ENCODE data around the gene METTL24. TPM values are rescaled to one million over a fixed set of nuclear protein-coding genes. Genes with fewer than 3 reads are reported as not detected.

The METTL24 gene
- total and polyA plus RNA-seq, 2 of the 8 experiments (the other 6 are each of a cell fraction or from before 2014, with no cell fraction given): 0.30 to 0.39 TPM

- Histone ChIP-seq H3K9me3 (ENCODE audit: insufficient read depth in 2 of 2, low read depth in 1 of 2, low read length in 1 of 2) (no peaks in the 10 kb centered on the region), H4K8ac (ENCODE audit: extremely low read depth, insufficient read depth, low read length) (no peak overlapping the region), H3K4ac (replicated peaks; ENCODE audit: insufficient read length, low read depth, low read length) (no peak overlapping the region), H2BK120ac (replicated peaks; ENCODE audit: low read depth, low read length) (no peak overlapping the region), H3K56ac (replicated peaks; ENCODE audit: insufficient read length, low read depth, low read length) (no peak overlapping the region), H3K9ac (replicated peaks in 1 of 4; ENCODE audit: extremely low read depth in 1 of 4, low read depth in 3 of 4, low read length in 3 of 4) (no peak overlapping the region), H3K36me3 (ENCODE audit: control insufficient read depth in 2 of 4, insufficient read depth in 4 of 4, low read length in 3 of 4) (no peaks in the 10 kb centered on the region), H3K23ac (ENCODE audit: insufficient read length) (no peak overlapping the region), H3K79me1 (ENCODE audit: low read depth, low read length) (no peaks in the 10 kb centered on the region), H4K5ac (ENCODE audit: insufficient read length, low read depth, low read length) (no peak overlapping the region), H2BK5ac (ENCODE audit: low read depth, low read length) (no peak overlapping the region), H2BK15ac (ENCODE audit: low read length) (no peak overlapping the region), H3K79me2 (ENCODE audit: control insufficient read depth in 1 of 2, insufficient read depth in 2 of 2, low read length in 2 of 2) (no peaks in the 10 kb centered on the region), H2BK20ac (ENCODE audit: low read length) (no peak overlapping the region), H3K4me2 (ENCODE audit: insufficient read depth in 1 of 2, low read depth in 2 of 2, low read length in 2 of 2) (no peak overlapping the region), H2AK5ac (ENCODE audit: low read depth, low read length) (no peak overlapping the region), H2AFZ (ENCODE audit: low read length) (no peak overlapping the region), H3K4me3 (ENCODE audit: extremely low read depth in 1 of 4, insufficient read depth in 2 of 4, low read depth in 3 of 4, low read length in 4 of 4) (no peak overlapping the region), H3K27ac (ENCODE audit: low read depth, low read length) (no peak overlapping the region), H3K14ac (ENCODE audit: insufficient read length) (no peak overlapping the region), H3K4me1 (replicated peaks in 1 of 4; ENCODE audit: control insufficient read depth in 3 of 4, insufficient read depth in 4 of 4, low read length in 3 of 4) (peaks cover 0 to 3% (median 0%) of the 10 kb centered on the region in 4 experiments; a peak in 1 of 7 replicates), H2BK12ac (ENCODE audit: low read depth, low read length) (no peak overlapping the region), H3K23me2 (ENCODE audit: low read depth, low read length) (no peaks in the 10 kb centered on the region; the same call in 1 of the 2 replicates), H4K91ac (replicated peaks; ENCODE audit: insufficient read length, low read length) (no peak overlapping the region), H4K20me1 (replicated peaks in 1 of 2; ENCODE audit: control insufficient read depth in 1 of 2, insufficient read depth in 2 of 2, low read length in 2 of 2) (no peaks in the 10 kb centered on the region), H3K27me3 (replicated peaks in 1 of 4; ENCODE audit: control insufficient read depth in 3 of 4, extremely low read depth in 1 of 4, insufficient read depth in 3 of 4, low read length in 3 of 4) (no peaks in the 10 kb centered on the region), H3K18ac (ENCODE audit: extremely low read depth, low read length) (no peak overlapping the region)
- DNase-seq (ENCODE audit: low read depth in 1 of 2, low spot score in 2 of 2): no peak
- POLR2A ChIA-PET (ENCODE audit: partially characterized antibody): no interaction called here
- no peak for TF ChIP-seq TEAD4 (IDR thresholded peaks at IDR 0.05; ENCODE audit: low read depth, low read length)
- WGBS, 2 experiments (ENCODE audit: extremely low coverage in 1 of 2, insufficient coverage in 1 of 2, insufficient read length in 1 of 2, insufficient replicate concordance in 2 of 2, low coverage in 1 of 2, low lambda C conversion rate in 2 of 2, missing lambda C conversion rate in 1 of 2): 84% methylated on average over 6 of the region's 6 CpGs; no CpG with 5 or more reads in 1 of the 2 experiments
- CTCF ChIA-PET (ENCODE audit: partially characterized antibody): no interaction called here
- no peak for FAIRE-seq
Observed at GRCh38 chr6:110332281-110332680, 25.9 kb downstream of the METTL24 start.
